IPS-NIHi11 (cell line): ENCODE results near the gene MAF.
A peak's percentile ranks its signal among the peaks of the same experiment; 100 is the strongest.

Experiments
- DNase-seq: peaks from one replicate; pipeline ENCODE4 v3.0.0; 2012; ENCODE audit warnings: mixed read lengths, low spot score

The MAF gene

GRCh38 chr16:79600638-79601091 lies at the start of gene MAF:
TSS of gene MAF (minus strand) at chr16:79600737. CDS start at chr16:79599902, 835 bp downstream.
- peak; percentile 79 for DNase-seq

- no peak for DNase-seq
Measured at GRCh38 chr16:79648826-79649225, 48.3 kb upstream of the MAF start.

- no peak for DNase-seq
Measured at GRCh38 chr16:79647586-79647985, 47.0 kb upstream of the MAF start.

- no peak for DNase-seq
Measured at GRCh38 chr16:79645701-79646100, 45.2 kb upstream of the MAF start.

- no peak for DNase-seq
Measured at GRCh38 chr16:79644971-79645667, 44.6 kb upstream of the MAF start.

GRCh38 chr16:79642652-79643051 lies 42.1 kb upstream of the MAF start:
- no peak for DNase-seq

- no peak for DNase-seq
Measured at GRCh38 chr16:79640513-79641360, 40.2 kb upstream of the MAF start.

GRCh38 chr16:79639576-79640311 lies 39.2 kb upstream of the MAF start:
- DNase-seq, result no peak

GRCh38 chr16:79638386-79638785 lies 37.8 kb upstream of the MAF start:
- no peak for DNase-seq

GRCh38 chr16:79635488-79635887 lies 35.0 kb upstream of the MAF start:
- DNase-seq, result no peak

- DNase-seq, result no peak
Measured at GRCh38 chr16:79634298-79634697, 33.8 kb upstream of the MAF start.

GRCh38 chr16:79632289-79632688 lies 31.8 kb upstream of the MAF start:
- no peak for DNase-seq

GRCh38 chr16:79628988-79629387 lies 28.5 kb upstream of the MAF start:
- no peak for DNase-seq

GRCh38 chr16:79628501-79628975 lies 28.0 kb upstream of the MAF start:
- no peak for DNase-seq

GRCh38 chr16:79627092-79627491 lies 26.6 kb upstream of the MAF start:
- no peak for DNase-seq

GRCh38 chr16:79625738-79626137 lies 25.2 kb upstream of the MAF start:
- no peak for DNase-seq

GRCh38 chr16:79623824-79624223 lies 23.3 kb upstream of the MAF start:
- DNase-seq, result no peak

GRCh38 chr16:79623062-79623461 lies 22.5 kb upstream of the MAF start:
- no peak for DNase-seq

GRCh38 chr16:79621027-79621426 lies 20.5 kb upstream of the MAF start:
- no peak for DNase-seq

- DNase-seq, result no peak
Measured at GRCh38 chr16:79618692-79619050, 18.1 kb upstream of the MAF start.

- no peak for DNase-seq
Measured at GRCh38 chr16:79618041-79618691, 17.6 kb upstream of the MAF start.

- no peak for DNase-seq
Measured at GRCh38 chr16:79613009-79613408, 12.5 kb upstream of the MAF start.
